Right lobe of liver (tissue), 6 donors: ENCODE measurements around the gene POLN. TPM values are rescaled to one million over a fixed set of nuclear protein-coding genes. Genes with fewer than 3 reads are reported as not detected.

Experiments
- ATAC-seq, 4 donors: fragments of 200-7000 bp; cut with Tn5 transposase; one replicate each; pipeline ENCODE4 v1.9.1; 2020; ENCODE audit warnings: mild to moderate bottlenecking in 4 of 4, moderate library complexity in 4 of 4
- DNase-seq, 3 donors: peaks; one replicate each; pipeline ENCODE4 v3.0.0-alpha.2; 2020
- H3K27ac ChIP-seq, 3 donors: fragments of 200-600 bp; one replicate each; pipeline ENCODE4 v1.8.0; 2022
- H3K27me3 ChIP-seq, 2 donors: fragments of 200-600 bp; one replicate each; pipeline ENCODE4 v1.8.0; 2022
- H3K36me3 ChIP-seq, 4 donors: fragments of 200-600 bp; sonication (generic) in 1 of 4; one replicate each; pipeline versions ENCODE4 v1.5.1 to v1.8.0; 2017 to 2022; ENCODE audit warnings: control low read depth in 1 of 4
- H3K4me1 ChIP-seq, 4 donors: fragments of 200-600 bp; sonication (generic) in 1 of 4; one replicate each; pipeline versions ENCODE4 v1.5.1 to v1.8.0; 2017 to 2022; ENCODE audit warnings: control low read depth in 1 of 4
- H3K4me3 ChIP-seq, 3 donors: fragments of 200-600 bp; one replicate each; pipeline ENCODE4 v1.8.0; 2022
- H3K9me3 ChIP-seq, 4 donors: fragments of 200-600 bp; sonication (generic) in 1 of 4; one replicate each; pipeline versions ENCODE4 v1.5.1 to v1.8.0; 2017 to 2022; ENCODE audit warnings: control low read depth in 1 of 4
- POLR2A ChIP-seq: fragments of 450-650 bp; IDR thresholded peaks from one replicate; pipeline ENCODE4 v1.6.1; 2017; ENCODE audit warnings: antibody characterized with exemption, mild to moderate bottlenecking
- WGBS: methylation state at CpG from one replicate; pipeline ENCODE4 v1.1.6; 2018; ENCODE audit warnings: low coverage, low lambda C conversion rate; ENCODE audit not compliant: insufficient coverage; ENCODE audit errors: missing lambda C conversion rate; 5-methylcytosine and 5-hydroxymethylcytosine counted together
- intact Hi-C, 2 donors: fragments of 100-400 bp; cut with DNase I; formaldehyde crosslinking; loops; one replicate each; pipeline versions ENCODE4 v1.11.2 to v1.14.1; 2022
- total RNA-seq, 6 experiments: library from RNA; depleted of rRNA in 2 of 6; stranded (reverse); fragments of >200 nt in 2 of 6; fragmentation: NEBNext Ultra II Directional in 3 of 6; extraction: Animal tissue kit (Norgen Biotek cat#: 25700) in 3 of 6; gene quantifications; one replicate each; pipeline versions ENCODE4 v1.1.0 to v1.2.4, GENCODE V29; 2016 to 2023
- TF ChIP-seq, protein P1 (sequence below), 4 donors: fragments of 200-600 bp in 3 of 4; fragments of 450-650 bp in 1 of 4; IDR thresholded peaks; one replicate each; pipeline versions ENCODE4 v1.5.1 to v1.8.0; 2016 to 2022; ENCODE audit warnings: antibody characterized with exemption in 4 of 4, mild to moderate bottlenecking in 2 of 4
- donor health status: DM: no; HTN: yes; CAD: no.
- donor health status: DM: no; HTN: no; CAD: no.
- donor health status: DM: no; HTN: no; CAD: no.
- donor health status: DM: no; HTN: yes; CAD: no.
- donor health status: DM: no; HTN: yes; CAD: no.

The POLN gene
- total RNA-seq, 6 experiments from 2014 or later: 0.87 to 2.5 (median 1.4) TPM

DNA sequence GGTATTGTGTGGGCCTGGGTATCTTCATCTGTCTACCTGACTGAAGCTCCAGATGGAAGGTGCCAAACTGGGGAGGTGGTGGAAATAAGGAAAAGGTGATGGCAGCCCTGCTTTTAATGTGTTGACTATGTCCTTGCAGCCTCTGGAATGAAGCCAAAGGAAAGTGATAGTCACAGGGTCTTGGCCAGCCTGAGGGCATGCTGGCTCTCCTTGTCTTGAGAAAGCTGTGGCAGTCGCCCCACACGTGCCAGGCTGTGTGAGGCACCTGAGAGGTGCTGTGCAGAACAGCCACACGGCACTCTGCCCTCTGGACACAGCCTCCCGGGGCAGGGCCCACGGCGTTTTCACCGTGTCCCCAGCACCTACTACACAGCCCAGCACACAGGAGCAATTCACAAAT lies 105.2 kb downstream of the POLN start:
- no peak overlapping the region for H3K27ac ChIP-seq
- WGBS: 77% methylated on average over 4 of the region's 7 CpGs
- H3K9me3 ChIP-seq: no peaks in the 10 kb centered on the region
- intact Hi-C loops: no loop called here
- DNase-seq: no peak
- no peak for ATAC-seq
- H3K36me3 ChIP-seq: no peaks in the 10 kb centered on the region
- H3K27me3 ChIP-seq: no peaks in the 10 kb centered on the region
- no peak overlapping the region for H3K4me3 ChIP-seq
- H3K4me1 ChIP-seq: no peaks in the 10 kb centered on the region
- TF ChIP-seq POLR2A: no peak
- TF ChIP-seq, protein P1, sequence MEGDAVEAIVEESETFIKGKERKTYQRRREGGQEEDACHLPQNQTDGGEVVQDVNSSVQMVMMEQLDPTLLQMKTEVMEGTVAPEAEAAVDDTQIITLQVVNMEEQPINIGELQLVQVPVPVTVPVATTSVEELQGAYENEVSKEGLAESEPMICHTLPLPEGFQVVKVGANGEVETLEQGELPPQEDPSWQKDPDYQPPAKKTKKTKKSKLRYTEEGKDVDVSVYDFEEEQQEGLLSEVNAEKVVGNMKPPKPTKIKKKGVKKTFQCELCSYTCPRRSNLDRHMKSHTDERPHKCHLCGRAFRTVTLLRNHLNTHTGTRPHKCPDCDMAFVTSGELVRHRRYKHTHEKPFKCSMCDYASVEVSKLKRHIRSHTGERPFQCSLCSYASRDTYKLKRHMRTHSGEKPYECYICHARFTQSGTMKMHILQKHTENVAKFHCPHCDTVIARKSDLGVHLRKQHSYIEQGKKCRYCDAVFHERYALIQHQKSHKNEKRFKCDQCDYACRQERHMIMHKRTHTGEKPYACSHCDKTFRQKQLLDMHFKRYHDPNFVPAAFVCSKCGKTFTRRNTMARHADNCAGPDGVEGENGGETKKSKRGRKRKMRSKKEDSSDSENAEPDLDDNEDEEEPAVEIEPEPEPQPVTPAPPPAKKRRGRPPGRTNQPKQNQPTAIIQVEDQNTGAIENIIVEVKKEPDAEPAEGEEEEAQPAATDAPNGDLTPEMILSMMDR (IDR thresholded peaks at IDR 0.05): no peak

DNA sequence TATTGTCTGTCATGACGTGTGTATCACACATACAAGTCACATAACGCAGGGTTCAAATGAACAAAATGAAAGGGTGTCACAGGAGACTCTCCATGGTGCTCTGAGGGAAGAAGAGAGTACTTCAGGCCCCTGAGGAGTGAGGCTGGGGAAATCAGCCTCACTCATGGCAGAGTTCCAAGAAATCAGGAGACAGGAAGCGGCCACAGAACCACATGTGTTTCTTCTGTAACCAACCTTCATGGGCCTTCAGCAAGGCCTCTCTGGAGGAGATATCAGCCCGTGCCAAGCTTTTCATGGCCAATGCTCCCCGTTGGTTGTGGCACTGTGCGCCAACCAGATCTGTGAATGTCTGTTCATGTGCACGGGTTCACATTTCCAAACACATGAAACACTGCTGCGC lies 106.8 kb downstream of the POLN start:
- Histone ChIP-seq H3K36me3 (no peaks in the 10 kb centered on the region), H3K27ac (no peak overlapping the region), H3K4me3 (no peak overlapping the region), H3K27me3 (no peaks in the 10 kb centered on the region), H3K4me1 (no peaks in the 10 kb centered on the region), H3K9me3 (no peaks in the 10 kb centered on the region)
- ATAC-seq (peak in 1 of 4 donors; percentile 23), DNase-seq (no peak)
- no peak for TF ChIP-seq POLR2A
- TF ChIP-seq, protein P1 (IDR thresholded peaks at IDR 0.05): no peak
- intact Hi-C loops: no loop called here
- 59% methylated on average over 7 of the region's 8 CpGs for WGBS

- no peaks in the 10 kb centered on the region for H3K4me1 ChIP-seq
- DNase-seq (no peak), ATAC-seq (no peak)
- intact Hi-C loops: no loop called here
- H3K4me3 ChIP-seq: no peak overlapping the region
- TF ChIP-seq POLR2A: no peak
- TF ChIP-seq, protein P1 (IDR thresholded peaks at IDR 0.05): no peak
- no peak overlapping the region for H3K27ac ChIP-seq
- no peaks in the 10 kb centered on the region for H3K36me3 ChIP-seq
- no peaks in the 10 kb centered on the region for H3K9me3 ChIP-seq
- no peaks in the 10 kb centered on the region for H3K27me3 ChIP-seq
Observed at GRCh38 chr4:2132438-2132837, 109.5 kb downstream of the POLN start.

DNA sequence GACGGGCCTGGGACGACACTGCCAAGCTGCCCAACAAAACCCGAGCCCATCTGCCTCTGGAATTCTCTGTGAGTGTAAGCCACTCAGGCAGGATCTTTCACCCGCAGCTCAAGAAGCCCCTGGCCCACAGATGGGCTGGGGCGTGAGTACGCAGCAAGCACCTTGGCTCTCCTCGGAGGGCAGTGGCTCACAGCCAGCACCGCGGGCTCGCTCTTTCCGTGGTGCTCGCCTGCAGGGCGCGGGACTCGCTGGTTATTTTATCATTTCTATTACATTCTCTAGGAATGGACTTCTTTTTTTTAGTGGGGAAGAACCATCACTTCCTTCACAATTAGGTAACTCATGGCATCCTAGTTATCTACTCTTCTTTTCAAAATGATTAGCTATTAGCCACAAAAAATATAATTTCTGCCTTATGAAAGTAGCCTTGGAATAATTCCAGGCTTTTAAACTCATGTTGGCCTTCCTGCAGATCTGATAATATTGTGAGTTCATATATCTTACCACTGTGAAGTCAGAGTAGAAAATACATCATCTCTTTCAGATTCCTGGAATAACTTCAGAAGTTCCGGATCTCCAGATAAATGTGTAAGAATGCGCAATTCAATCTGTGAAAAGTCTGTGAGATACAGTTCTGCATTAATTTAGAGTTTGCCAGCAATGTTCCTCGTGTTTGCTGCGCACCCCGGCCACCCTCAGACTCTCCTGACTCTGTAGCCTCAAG lies 114.2 kb downstream of the POLN start:
- ATAC-seq (no peak), DNase-seq (no peak)
- Histone ChIP-seq H3K4me3 (no peak overlapping the region), H3K9me3 (no peaks in the 10 kb centered on the region), H3K36me3 (no peaks in the 10 kb centered on the region), H3K4me1 (no peaks in the 10 kb centered on the region), H3K27ac (no peak overlapping the region), H3K27me3 (no peaks in the 10 kb centered on the region)
- no peak for TF ChIP-seq POLR2A
- TF ChIP-seq, protein P1 (IDR thresholded peaks at IDR 0.05): no peak
- WGBS: 82% methylated on average over 5 of the region's 20 CpGs
- intact Hi-C loops: no loop called here
